SK-N-SH (cell line): ENCODE measurements around the gene ALG11.

Source experiments
- CHD2 ChIP-seq: fragments of 150-350 bp; IDR thresholded peaks from 2 replicates; pipeline ENCODE4 v1.6.1; 2018; ENCODE audit warnings: low read length; ENCODE audit not compliant: partially characterized antibody
- GABPA ChIP-seq: IDR thresholded peaks from 2 replicates; pipeline ENCODE4 v1.4.0; 2012; ENCODE audit warnings: low read depth, mild to moderate bottlenecking

DNA sequence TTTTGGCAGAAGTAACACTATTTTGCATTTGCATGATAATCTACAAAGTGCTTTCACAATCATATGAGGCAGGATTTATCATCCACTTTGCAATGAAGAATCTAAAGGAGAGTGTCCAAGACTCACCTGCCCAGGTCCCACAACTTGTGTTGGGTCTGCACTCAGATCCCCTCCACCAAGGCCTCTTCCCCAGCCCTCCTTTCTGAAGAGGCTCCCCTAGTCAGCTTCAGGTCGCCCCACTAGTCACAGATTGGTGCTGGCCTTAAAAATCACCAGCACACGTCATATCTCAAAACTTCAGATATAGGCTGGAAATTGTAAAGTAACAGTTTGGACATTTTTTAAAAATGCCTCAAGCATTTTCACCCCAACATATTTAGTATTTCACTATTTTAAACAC lies 18.5 kb upstream of the ALG11 start:
- TF ChIP-seq GABPA = no peak
- no peak for TF ChIP-seq CHD2
